Measurements from ENCODE around the gene GATD1. TPM values are rescaled to one million over a fixed set of nuclear protein-coding genes. Genes with fewer than 3 reads are reported as not detected.

Gene GATD1
- polyA plus RNA-seq, 2 of the 4 experiments (the other 2 are of a cell fraction): 14.5 to 43.1 TPM

DNA sequence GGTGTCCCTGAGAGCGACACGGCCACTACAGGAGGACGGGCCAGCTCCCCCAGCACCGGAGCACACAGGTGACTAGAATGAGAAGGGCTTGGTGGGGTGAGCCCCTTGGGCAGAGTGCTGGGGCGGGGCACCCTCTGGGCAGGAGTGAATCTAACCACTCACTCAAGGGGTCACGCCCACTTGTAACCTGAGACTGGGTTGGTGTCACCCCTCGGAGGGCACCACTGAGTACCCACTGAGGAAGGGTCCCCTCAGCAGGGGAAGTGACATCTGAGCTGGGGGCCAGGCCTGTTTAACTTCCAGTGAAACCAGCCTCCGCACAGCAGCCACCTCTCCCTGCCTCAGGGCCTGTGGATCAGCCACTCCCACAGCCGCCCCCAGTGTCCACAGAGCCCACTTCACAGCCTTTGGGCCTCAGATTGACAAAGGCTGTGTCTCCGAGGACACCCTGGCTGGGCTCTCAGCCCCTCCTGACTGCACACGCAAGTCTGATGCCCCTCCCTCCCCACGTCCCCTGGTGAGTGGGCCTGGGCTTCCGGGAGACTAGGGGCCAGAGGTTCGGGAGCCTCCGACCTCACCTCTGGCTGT lies 5.6 kb downstream of the GATD1 start:
- no peak overlapping the region for H3K4me2 ChIP-seq
- CTCF ChIA-PET: interaction anchor here (0.8 to 2.7 kb wide), 4 partner anchors 8 to 23 kb away, joined by 3 to 14 read pairs (median 7); no protein-coding TSS in a partner anchor
- ATAC-seq (no peak), FAIRE-seq (no peak), DNase-seq (ENCODE audit: low read depth in 1 of 2, low spot score in 1 of 2) (no peak)
- WGBS (ENCODE audit: missing lambda C conversion rate): 90% methylated on average over 8 of the region's 15 CpGs
- TF ChIP-seq CBX2 (IDR thresholded peaks at IDR 0.05; ENCODE audit: borderline replicate concordance, low read depth) (no peak), FOSB (CRISPR knock-in tag; IDR thresholded peaks at IDR 0.05) (no peak), RCOR1 (IDR thresholded peaks at IDR 0.05; ENCODE audit: low read depth, low read length) (no peak), BHLHE40 (IDR thresholded peaks at IDR 0.05; ENCODE audit: low read depth, low read length) (no peak), ZFP36 (IDR thresholded peaks at IDR 0.05; ENCODE audit: borderline replicate concordance, partially characterized antibody) (no peak), TP53 (CRISPR knock-in tag; IDR thresholded peaks at IDR 0.05) (no peak), RFX5 (IDR thresholded peaks at IDR 0.05) (no peak), HOXB13 (CRISPR knock-in tag; IDR thresholded peaks at IDR 0.05; ENCODE audit: low read depth) (no peak), ZNF302 (CRISPR knock-in tag; IDR thresholded peaks at IDR 0.05) (no peak), RARB (CRISPR knock-in tag; IDR thresholded peaks at IDR 0.05) (no peak), CBX8 (IDR thresholded peaks at IDR 0.05) (no peak), HOXA7 (CRISPR knock-in tag; IDR thresholded peaks at IDR 0.05) (no peak), SMC3 (IDR thresholded peaks at IDR 0.05) (no peak)
- TF ChIP-seq, protein P1, sequence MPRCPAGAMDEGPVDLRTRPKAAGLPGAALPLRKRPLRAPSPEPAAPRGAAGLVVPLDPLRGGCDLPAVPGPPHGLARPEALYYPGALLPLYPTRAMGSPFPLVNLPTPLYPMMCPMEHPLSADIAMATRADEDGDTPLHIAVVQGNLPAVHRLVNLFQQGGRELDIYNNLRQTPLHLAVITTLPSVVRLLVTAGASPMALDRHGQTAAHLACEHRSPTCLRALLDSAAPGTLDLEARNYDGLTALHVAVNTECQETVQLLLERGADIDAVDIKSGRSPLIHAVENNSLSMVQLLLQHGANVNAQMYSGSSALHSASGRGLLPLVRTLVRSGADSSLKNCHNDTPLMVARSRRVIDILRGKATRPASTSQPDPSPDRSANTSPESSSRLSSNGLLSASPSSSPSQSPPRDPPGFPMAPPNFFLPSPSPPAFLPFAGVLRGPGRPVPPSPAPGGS (IDR thresholded peaks at IDR 0.05): no peak
- TF ChIP-seq, protein P2, sequence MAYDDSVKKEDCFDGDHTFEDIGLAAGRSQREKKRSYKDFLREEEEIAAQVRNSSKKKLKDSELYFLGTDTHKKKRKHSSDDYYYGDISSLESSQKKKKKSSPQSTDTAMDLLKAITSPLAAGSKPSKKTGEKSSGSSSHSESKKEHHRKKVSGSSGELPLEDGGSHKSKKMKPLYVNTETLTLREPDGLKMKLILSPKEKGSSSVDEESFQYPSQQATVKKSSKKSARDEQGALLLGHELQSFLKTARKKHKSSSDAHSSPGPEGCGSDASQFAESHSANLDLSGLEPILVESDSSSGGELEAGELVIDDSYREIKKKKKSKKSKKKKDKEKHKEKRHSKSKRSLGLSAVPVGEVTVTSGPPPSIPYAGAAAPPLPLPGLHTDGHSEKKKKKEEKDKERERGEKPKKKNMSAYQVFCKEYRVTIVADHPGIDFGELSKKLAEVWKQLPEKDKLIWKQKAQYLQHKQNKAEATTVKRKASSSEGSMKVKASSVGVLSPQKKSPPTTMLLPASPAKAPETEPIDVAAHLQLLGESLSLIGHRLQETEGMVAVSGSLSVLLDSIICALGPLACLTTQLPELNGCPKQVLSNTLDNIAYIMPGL (CRISPR knock-in tag; IDR thresholded peaks at IDR 0.05; ENCODE audit: borderline replicate concordance): no peak
- no peaks in the 10 kb centered on the region for H3K9me3 ChIP-seq
- H3K27ac ChIP-seq: peak overlapping the region in 1 of 2 experiments; percentile 8; a peak in 1 of 6 replicates
- POLR2A ChIA-PET: no interaction called here
- no peak overlapping the region for H3K4me3 ChIP-seq
- H3K4me1 ChIP-seq: peaks cover 36% of the 10 kb centered on the region

DNA sequence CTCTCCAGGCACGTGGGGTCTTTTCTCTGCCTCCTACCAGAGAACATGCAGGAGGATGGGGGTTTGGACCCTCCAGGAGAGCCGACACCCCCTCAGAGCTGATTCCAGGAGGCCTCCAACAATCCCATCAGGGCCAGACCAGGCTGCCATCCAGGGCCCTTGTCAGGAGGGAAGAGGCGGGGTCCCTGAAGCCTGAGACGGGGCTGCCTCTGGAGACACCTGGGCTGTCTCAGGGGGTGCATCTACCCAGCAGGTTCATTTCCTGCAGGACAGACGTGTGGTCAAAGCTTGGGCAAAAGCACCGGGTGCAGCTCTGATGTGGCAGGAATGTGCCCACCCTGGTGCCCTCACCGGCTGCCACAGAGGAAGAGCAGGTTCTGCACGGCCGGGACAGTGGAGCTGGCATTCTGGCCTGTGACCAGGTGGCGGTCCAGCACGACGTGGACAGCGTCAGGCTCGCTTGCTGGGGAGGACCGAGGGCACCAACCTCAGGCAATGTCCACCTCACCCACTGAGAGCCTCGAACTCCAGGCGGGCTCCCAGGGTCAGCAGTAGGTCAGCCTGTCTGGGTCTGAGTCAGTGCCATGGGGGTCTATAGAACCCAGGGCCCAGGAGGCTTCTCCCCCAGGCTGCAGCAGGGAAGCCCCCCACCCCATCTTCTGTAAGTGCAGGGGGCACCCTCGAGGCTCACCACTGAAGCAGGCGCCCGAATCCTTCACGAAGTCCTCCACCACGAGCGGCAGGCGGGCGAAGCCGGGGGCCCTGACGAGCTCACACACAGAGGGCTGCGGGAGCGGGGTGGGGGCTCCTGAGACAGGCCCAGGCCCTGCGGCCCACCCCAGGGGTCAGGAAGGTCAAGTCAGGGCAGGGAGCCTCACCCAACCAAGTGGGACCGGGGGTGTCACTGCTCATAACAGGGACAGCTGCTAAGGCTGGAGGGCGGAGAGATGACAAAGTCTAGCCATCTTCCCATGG lies 6.4 kb downstream of the GATD1 start:
- Histone ChIP-seq H3K9me3 (no peaks in the 10 kb centered on the region), H3K4me3 (no peak overlapping the region), H3K27ac (no peak overlapping the region), H3K4me2 (no peak overlapping the region), H3K4me1 (peaks cover 36% of the 10 kb centered on the region)
- CTCF ChIA-PET: interaction anchor here (1.1 to 2.7 kb wide), 4 partner anchors 13 to 18 kb away, joined by 3 to 14 read pairs (median 6); no protein-coding TSS in a partner anchor
- POLR2A ChIA-PET: no interaction called here
- ATAC-seq: no peak
- 94% methylated on average over 15 of the region's 32 CpGs for WGBS (ENCODE audit: missing lambda C conversion rate)
- FAIRE-seq: no peak
- DNase-seq (ENCODE audit: low read depth in 1 of 2, low spot score in 1 of 2): no peak
- TF ChIP-seq RFX5 (IDR thresholded peaks at IDR 0.05): no peak
- no peak for TF ChIP-seq POLR2AphosphoS2 (conservative IDR thresholded peaks at IDR 0.05; ENCODE audit: low read length)
- TF ChIP-seq ZSCAN20 (CRISPR knock-in tag; IDR thresholded peaks at IDR 0.05): no peak
- no peak for TF ChIP-seq HEYL (CRISPR knock-in tag; IDR thresholded peaks at IDR 0.05)
- TF ChIP-seq NFE2L2 (conservative IDR thresholded peaks at IDR 0.05; ENCODE audit: low read length): no peak
- TF ChIP-seq, protein P1 (IDR thresholded peaks at IDR 0.05): no peak
- TF ChIP-seq, protein P3, sequence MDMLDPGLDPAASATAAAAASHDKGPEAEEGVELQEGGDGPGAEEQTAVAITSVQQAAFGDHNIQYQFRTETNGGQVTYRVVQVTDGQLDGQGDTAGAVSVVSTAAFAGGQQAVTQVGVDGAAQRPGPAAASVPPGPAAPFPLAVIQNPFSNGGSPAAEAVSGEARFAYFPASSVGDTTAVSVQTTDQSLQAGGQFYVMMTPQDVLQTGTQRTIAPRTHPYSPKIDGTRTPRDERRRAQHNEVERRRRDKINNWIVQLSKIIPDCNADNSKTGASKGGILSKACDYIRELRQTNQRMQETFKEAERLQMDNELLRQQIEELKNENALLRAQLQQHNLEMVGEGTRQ (IDR thresholded peaks at IDR 0.05): no peak
- no peak for TF ChIP-seq CHD4 (IDR thresholded peaks at IDR 0.05; ENCODE audit: borderline replicate concordance)
- TF ChIP-seq MAZ (IDR thresholded peaks at IDR 0.05; ENCODE audit: borderline replicate concordance, low read depth, low read length): no peak
- TF ChIP-seq, protein P4, sequence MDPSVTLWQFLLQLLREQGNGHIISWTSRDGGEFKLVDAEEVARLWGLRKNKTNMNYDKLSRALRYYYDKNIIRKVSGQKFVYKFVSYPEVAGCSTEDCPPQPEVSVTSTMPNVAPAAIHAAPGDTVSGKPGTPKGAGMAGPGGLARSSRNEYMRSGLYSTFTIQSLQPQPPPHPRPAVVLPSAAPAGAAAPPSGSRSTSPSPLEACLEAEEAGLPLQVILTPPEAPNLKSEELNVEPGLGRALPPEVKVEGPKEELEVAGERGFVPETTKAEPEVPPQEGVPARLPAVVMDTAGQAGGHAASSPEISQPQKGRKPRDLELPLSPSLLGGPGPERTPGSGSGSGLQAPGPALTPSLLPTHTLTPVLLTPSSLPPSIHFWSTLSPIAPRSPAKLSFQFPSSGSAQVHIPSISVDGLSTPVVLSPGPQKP (IDR thresholded peaks at IDR 0.05; ENCODE audit: low read depth, low read length): no peak

Measured in A549 (cell line).